T-helper 9 cell (primary cell): ENCODE measurements around the gene LAMB1.
A peak's percentile ranks its signal among the peaks of the same experiment; 100 is the strongest.
"Not testable (repeated sequence)": the region's sequence is repeated elsewhere in the genome, so short reads cannot be mapped to it uniquely, and the experiment has no call there.

Experiments used
- DNase-seq: peaks from one replicate; pipeline ENCODE4 v3.0.0-alpha.2; 2020

LAMB1 gene

DNA sequence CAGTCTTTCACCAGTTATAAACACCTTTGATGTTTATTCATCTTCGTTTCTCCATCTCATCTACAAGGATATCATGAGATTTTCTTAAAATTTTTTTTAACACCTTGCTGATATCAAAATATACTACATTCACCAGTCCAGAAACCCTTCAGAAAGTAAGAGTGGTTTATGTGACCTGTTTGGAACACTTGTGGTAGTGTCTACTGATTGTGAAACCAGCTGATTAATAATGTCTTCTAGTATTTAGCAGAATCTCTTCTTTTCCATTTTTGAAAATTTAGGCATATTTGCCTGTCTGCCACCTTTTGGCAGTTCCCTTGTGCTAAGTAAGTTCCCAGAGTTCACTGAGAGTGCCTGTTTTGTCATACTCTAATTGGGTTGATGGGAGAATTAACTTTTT is 93.5 kb downstream of the LAMB1 start:
- DNase-seq, result no peak

GRCh38 chr7:107907790-107908189 is 95.2 kb downstream of the LAMB1 start:
- no peak for DNase-seq

DNA sequence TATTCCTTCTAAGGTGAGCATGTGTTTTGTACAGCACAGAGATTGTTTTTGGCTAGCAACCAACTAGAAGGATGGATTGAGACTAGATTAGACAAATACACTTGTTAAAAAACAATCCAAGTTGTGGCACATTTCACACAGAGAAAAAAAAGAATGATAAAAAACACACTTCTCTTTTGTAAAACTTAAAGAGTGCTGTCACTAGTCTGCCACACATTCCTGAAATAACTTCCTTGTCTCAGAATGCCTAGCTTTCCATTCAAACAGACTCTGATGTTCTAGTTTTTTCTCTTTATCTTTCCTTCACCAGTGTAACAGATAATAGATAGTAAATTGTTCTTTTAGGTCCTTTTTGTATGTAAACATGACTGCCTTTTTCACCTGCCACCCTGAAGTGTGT is 100.6 kb downstream of the LAMB1 start:
- no peak for DNase-seq

- no peak for DNase-seq
Observed at GRCh38 chr7:107900496-107901015, 102.4 kb downstream of the LAMB1 start.

- no peak for DNase-seq
Observed at GRCh38 chr7:107898997-107899594, 103.9 kb downstream of the LAMB1 start.

DNA sequence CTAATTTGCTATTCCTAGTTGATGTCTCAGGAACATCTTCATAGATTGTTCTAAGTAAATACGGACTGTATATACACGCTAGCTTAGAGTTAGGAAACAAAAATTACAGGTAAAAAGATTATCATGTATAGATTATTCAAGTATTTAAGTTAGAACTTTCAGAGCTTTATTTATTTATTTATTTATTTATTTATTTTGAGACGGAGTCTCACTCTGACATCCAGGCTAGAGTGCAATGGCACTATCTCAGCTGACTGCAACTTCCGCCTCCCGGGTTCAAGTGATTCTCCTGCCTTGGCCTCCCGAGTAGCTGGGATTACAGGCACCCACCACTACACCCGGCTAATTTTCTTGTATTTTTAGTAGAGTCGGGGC is 110.6 kb downstream of the LAMB1 start:
- not testable (repeated sequence) for DNase-seq

DNA sequence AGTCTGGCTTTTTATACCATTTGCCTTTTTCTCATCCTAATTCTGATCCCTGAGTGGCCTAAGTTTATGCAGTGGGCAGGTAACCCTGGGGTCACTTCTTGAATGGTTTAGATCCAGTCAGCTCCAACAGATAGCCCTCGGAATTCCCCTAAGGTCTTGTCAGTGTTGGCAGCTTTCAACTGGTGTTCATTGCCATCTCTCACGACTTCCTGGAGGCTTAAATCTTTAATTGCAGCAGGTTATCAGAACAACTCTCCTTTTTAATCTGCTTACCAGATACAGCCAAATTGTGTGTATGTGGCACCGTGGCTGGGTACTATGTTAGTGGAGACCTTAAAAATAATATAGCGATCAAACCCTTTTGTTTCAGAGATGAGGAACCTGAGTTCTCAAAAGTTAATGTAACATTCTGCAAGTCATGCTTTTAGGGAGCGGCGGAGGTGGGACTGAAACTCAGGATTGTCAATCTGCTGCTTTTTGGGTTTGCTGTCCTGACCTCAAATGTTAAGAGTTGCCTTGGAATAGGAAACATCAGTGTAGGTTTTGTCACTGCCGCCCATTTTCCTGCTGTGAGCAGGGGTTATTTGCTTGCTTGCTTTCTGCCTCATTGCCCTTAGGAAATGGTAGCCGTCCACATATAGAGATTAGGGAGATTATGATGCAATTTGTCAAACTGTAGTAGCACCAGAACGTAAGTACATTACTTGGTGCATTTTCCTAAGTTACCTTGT is 111.2 kb downstream of the LAMB1 start:
- no peak for DNase-seq

- peak; percentile 91 for DNase-seq
Observed at GRCh38 chr7:107890962-107891635, 111.9 kb downstream of the LAMB1 start, which contains the start of gene DLD. Gene DLD, plus strand, starts transcription at chr7:107891183. Its CDS starts 68 bp downstream, at chr7:107891251.

GRCh38 chr7:107890493-107890961 is 112.4 kb downstream of the LAMB1 start:
- DNase-seq, result no peak

DNA sequence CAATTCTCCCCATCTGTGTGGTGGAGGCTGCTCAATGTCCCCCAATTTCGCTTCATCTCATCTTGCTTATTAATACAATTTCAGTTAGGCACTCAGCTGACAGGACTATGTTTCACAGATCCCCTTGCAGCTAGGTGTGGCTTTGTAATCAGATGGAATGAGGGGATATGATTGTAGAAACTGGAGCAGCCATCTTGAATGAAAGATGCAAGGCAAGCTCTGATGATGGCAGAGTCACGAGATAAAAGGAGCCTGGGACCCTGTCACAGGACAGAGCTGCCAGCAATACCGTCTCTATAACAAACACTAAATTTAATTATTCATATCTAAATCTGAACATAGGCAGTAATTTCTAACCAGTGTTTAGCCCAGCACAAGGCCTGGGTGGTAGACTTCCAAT is 113.0 kb downstream of the LAMB1 start:
- no peak for DNase-seq

- DNase-seq, result not testable (repeated sequence)
Observed at GRCh38 chr7:107887827-107888226, 115.1 kb downstream of the LAMB1 start.

GRCh38 chr7:107884066-107884818 is 118.7 kb downstream of the LAMB1 start:
- DNase-seq, result no peak

DNA sequence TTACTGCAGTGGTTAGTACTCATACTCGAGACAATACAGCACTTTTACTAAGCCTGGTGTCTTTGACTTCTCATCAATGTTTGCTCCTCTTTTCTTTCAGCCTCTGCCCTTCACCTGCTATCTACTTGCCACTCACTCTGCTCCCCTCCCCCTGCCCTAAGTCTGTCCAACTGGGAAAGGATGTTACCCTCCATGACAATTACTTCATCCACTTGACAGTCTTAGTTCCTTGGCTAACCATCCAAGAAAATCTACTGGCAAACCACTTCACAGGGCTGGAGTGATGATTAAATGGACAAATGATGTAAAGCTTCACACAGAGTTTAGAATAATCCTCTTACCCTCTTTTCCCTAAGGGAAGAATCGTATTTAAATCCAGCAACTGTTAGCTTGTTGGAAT is 120.2 kb downstream of the LAMB1 start:
- no peak for DNase-seq

DNA sequence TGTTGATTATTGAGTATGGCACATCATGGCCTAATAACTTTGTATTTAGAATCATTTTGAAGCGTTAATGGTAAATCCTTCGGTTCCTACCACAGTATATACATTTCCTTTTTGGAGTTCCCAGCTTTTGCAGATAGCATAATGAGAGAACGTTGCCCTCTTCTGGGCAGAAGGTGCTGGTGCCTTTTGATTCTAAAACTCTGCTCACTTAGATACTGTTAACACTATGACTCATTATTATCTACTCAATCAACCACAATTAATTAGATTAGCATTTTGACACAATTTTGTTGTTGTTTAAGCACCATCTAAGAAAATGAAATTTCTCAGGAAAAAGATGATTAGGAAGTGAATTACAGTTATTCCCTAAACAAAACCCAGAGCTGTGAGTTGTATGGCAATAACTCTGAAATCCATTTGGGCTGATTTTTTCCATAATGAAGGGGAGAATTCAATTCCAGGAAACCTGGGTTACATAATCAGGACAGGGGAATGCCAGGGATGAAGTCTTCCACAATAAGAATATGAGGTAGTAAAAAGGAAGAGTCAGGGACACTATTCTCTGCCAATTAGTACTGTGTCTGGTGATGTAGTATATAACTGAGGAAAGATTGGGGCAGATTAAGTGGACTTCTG is 123.4 kb downstream of the LAMB1 start:
- DNase-seq, result peak; percentile 16

DNA sequence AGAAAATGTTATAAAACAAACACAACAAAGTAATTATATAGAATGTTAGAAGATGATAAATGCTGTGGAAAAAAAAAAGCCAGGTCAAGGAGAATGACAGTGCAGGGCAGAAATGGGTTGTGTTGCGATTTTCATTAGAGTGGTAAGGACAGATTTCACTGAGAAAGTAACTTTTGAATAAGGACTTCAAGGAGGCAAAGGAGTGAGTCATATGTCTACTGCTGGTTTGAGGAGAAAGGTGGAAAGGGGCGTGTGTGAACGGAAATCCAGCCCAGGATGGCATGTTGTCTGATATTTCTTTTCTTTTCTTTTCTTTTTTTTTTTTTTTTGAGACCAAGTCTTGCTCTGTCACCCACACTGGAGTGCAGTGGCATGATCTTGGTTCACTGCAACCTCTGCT is 124.3 kb downstream of the LAMB1 start:
- no peak for DNase-seq

- DNase-seq, result no peak
Observed at GRCh38 chr7:107877731-107878382, 125.1 kb downstream of the LAMB1 start.

DNA sequence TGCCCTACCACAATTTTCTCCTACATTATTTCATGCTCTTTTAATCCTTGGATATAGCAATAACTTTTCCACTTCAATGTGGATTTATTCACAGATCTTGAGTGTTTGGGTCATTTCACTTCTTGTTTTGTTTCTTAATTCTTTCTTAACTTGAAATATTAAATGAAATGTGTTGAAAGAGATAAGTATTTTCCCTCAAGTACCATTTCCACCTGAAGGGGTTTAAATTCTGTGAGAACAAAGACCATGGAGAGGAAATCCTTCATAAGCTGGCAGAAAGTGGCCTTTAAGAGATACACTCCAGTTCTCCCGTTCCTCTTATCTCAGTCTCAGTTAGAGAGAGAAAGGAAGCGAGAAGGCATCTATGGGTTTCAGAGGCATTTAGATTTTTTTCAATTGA is 126.0 kb downstream of the LAMB1 start:
- no peak for DNase-seq

DNA sequence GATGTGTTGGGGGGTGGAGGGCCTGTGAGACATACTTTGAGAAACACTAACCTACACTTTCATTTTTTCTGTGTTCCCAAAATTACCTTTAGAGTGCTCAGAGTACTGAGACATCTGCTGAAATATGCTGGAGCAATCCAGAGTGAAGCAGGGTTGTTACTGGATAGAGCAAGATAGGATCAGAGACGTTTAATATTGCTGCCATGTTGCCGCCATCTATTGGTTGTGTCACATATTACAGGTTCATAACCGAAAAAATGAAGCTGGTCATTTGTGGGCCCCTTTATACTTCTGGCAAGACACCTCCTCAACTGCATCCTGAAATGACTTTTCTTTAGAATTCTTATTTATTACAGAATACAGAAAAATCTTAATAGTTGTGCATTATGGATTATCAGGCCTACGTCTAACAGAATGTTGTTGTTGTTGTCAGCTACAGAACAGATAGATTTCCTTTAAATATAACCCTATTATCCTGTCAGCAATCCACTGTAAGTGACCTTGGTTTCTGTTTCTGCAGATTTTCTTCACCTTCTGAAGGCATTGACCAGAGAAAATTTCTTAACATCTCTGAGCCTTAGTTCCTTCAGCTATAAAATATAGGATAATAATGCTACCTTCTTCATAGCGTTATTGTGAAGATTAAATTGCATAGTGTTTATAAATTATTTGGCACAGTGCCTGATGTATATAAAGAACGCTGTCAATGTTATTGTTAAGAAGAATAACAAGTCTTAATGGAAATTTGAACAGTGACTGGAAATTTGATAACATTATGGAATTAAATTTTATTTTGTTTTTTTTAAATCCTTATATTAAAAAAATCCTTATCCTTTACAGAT is 128.1 kb downstream of the LAMB1 start:
- DNase-seq, result peak; percentile 7

DNA sequence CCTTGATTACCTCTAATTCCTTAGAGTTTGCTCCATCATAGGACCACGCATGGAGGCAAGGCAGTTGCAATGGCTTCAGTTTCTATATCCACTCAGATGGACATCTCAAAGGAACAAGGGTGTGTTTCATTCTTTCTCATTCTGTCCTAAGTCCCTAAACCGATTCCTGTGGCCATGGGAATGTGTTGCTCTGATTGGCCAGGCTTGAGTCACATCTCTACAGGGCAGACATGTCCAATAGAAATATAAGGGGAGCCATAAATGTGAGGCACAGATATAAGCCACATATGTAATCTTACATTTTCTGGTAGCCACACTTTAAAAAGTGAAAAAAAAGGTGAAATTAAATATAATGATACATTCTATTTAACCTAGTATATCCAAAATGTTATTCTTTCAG is 128.8 kb downstream of the LAMB1 start:
- no peak for DNase-seq
